Astrocyte (in vitro differentiated cells and primary cell): ENCODE measurements around the gene GYG2.

Source experiments
- EZH2 ChIP-seq: IDR thresholded peaks from 2 replicates; pipeline ENCODE4 v1.6.1; 2012; ENCODE audit warnings: mild to moderate bottlenecking, low read length, inconsistent platforms; ENCODE audit not compliant: insufficient read depth
- TF ChIP-seq, protein P1 (sequence below): IDR thresholded peaks from 2 replicates; pipeline ENCODE4 v1.5.1; 2011; ENCODE audit warnings: low read depth, mild to moderate bottlenecking, inconsistent platforms, low read length, moderate library complexity; ENCODE audit not compliant: insufficient read depth

DNA sequence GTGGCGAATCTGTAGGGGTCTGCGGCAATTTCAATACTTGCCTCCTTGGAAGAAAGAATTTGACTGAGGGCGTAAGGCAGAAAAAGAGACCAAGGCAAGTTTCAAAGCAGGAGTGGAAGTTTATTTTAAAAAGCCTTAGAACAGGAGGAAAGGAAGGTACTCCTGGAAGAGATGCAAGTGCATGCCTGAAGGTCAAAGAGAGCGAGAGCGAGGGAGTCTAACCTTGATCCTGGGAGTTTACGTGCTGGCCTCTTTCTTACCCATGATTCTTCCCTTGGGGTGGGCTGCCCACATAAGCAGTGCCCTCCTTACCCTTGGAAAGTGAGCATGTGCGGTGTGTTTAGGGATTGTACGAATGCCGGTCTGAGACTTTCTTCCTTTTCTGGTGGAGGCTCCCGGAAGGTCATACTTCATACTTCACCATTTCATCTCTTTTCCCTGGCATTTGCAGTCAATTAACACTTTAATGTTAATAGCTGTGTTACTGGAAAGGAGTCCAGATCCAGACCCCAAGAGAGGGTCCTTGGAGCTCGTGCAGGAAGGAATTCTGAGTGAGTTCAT, 60.4 kb downstream of the GYG2 start:
- TF ChIP-seq, protein P1, sequence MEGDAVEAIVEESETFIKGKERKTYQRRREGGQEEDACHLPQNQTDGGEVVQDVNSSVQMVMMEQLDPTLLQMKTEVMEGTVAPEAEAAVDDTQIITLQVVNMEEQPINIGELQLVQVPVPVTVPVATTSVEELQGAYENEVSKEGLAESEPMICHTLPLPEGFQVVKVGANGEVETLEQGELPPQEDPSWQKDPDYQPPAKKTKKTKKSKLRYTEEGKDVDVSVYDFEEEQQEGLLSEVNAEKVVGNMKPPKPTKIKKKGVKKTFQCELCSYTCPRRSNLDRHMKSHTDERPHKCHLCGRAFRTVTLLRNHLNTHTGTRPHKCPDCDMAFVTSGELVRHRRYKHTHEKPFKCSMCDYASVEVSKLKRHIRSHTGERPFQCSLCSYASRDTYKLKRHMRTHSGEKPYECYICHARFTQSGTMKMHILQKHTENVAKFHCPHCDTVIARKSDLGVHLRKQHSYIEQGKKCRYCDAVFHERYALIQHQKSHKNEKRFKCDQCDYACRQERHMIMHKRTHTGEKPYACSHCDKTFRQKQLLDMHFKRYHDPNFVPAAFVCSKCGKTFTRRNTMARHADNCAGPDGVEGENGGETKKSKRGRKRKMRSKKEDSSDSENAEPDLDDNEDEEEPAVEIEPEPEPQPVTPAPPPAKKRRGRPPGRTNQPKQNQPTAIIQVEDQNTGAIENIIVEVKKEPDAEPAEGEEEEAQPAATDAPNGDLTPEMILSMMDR = no peak
- TF ChIP-seq EZH2 = no peak
